Hindlimb muscle (tissue), 1 donor: ENCODE measurements around the gene LPP. TPM values are rescaled to one million over a fixed set of nuclear protein-coding genes. Genes with fewer than 3 reads are reported as not detected.

Source experiments
- DNase-seq: peaks from one replicate; pipeline ENCODE4 v3.0.0-alpha.2; 2013
- polyA plus RNA-seq: library from polyadenylated mRNA; unstranded; fragments of 120-200 nt; gene quantifications from one replicate; pipeline ENCODE4 v1.2.1, GENCODE V29; 2013; ENCODE audit not compliant: insufficient read length

Gene LPP
- polyA plus RNA-seq, 1 donor = 12.7 TPM

- no peak for DNase-seq
Measured at GRCh38 chr3:188446766-188447165, 292.8 kb downstream of the LPP start.

- no peak for DNase-seq
Measured at GRCh38 chr3:188448813-188449212, 294.9 kb downstream of the LPP start.

GRCh38 chr3:188449421-188449820 lies 295.5 kb downstream of the LPP start:
- DNase-seq = no peak

GRCh38 chr3:188452158-188452772 lies 298.3 kb downstream of the LPP start:
- DNase-seq = no peak

- DNase-seq = no peak
Measured at GRCh38 chr3:188453431-188454384, 299.8 kb downstream of the LPP start.

GRCh38 chr3:188455748-188456147 lies 301.8 kb downstream of the LPP start:
- no peak for DNase-seq

GRCh38 chr3:188458756-188459155 lies 304.8 kb downstream of the LPP start:
- DNase-seq = no peak

- DNase-seq = no peak
Measured at GRCh38 chr3:188465311-188465710, 311.4 kb downstream of the LPP start.

- no peak for DNase-seq
Measured at GRCh38 chr3:188468196-188468595, 314.2 kb downstream of the LPP start.

GRCh38 chr3:188468662-188469061 lies 314.7 kb downstream of the LPP start:
- DNase-seq = no peak

GRCh38 chr3:188469228-188469885 lies 315.4 kb downstream of the LPP start:
- no peak for DNase-seq

GRCh38 chr3:188470508-188471130 lies 316.7 kb downstream of the LPP start:
- DNase-seq = no peak

- DNase-seq = no peak
Measured at GRCh38 chr3:188471723-188472122, 317.8 kb downstream of the LPP start.

- no peak for DNase-seq
Measured at GRCh38 chr3:188472336-188472735, 318.4 kb downstream of the LPP start.

GRCh38 chr3:188473045-188473444 lies 319.1 kb downstream of the LPP start:
- no peak for DNase-seq

- no peak for DNase-seq
Measured at GRCh38 chr3:188473591-188474288, 319.8 kb downstream of the LPP start.

- DNase-seq = no peak
Measured at GRCh38 chr3:188476935-188477334, 323.0 kb downstream of the LPP start.

GRCh38 chr3:188480011-188480410 lies 326.1 kb downstream of the LPP start:
- DNase-seq = no peak

GRCh38 chr3:188482929-188483328 lies 329.0 kb downstream of the LPP start:
- DNase-seq = no peak

GRCh38 chr3:188486126-188486525 lies 332.2 kb downstream of the LPP start:
- no peak for DNase-seq

GRCh38 chr3:188486952-188487351 lies 333.0 kb downstream of the LPP start:
- no peak for DNase-seq

GRCh38 chr3:188487652-188488051 lies 333.7 kb downstream of the LPP start:
- no peak for DNase-seq
